SK-N-SH treated with all-trans-retinoic acid at 6 μM for 48 hours (cell line): Measurements from ENCODE around the gene GHITM.

ENCODE experiments used
- ATAC-seq: fragments of 200-7000 bp; cut with Tn5 transposase; 3 replicates; pipeline ENCODE4 v1.9.1; 2020; ENCODE audit warnings: mild to moderate bottlenecking, moderate library complexity
- ARNTL ChIP-seq: fragments of 450-650 bp; formaldehyde crosslinking; IDR thresholded peaks from 2 replicates; pipeline ENCODE4 v1.5.0; 2020; ENCODE audit warnings: low read depth, mild to moderate bottlenecking, moderate library complexity, borderline replicate concordance
- BACH2 ChIP-seq: fragments of 250-450 bp; sonication (Bioruptor Pico); IDR thresholded peaks from 2 replicates; pipeline ENCODE4 v1.9.0; 2021; ENCODE audit warnings: mild to moderate bottlenecking, borderline replicate concordance
- ESRRG ChIP-seq: fragments of 250-450 bp; sonication (Bioruptor Pico); IDR thresholded peaks from 2 replicates; pipeline ENCODE4 v1.6.1; 2021; ENCODE audit warnings: mild to moderate bottlenecking
- GLIS3 ChIP-seq: fragments of 250-450 bp; sonication (Bioruptor Pico); IDR thresholded peaks from 2 replicates; pipeline ENCODE4 v1.5.0; 2020; ENCODE audit warnings: mild to moderate bottlenecking, moderate library complexity
- PPARA ChIP-seq: fragments of 250-450 bp; sonication (Bioruptor Pico); IDR thresholded peaks from 2 replicates; pipeline ENCODE4 v1.5.0; 2020; ENCODE audit warnings: mild to moderate bottlenecking, borderline replicate concordance
- RARB ChIP-seq: fragments of 250-450 bp; sonication (Bioruptor Pico); IDR thresholded peaks from 2 replicates; pipeline ENCODE4 v1.8.0; 2021; ENCODE audit warnings: mild to moderate bottlenecking, moderate library complexity
- TOX ChIP-seq: fragments of 250-450 bp; sonication (Bioruptor Pico); IDR thresholded peaks from 2 replicates; pipeline ENCODE4 v1.8.0; 2021; ENCODE audit warnings: mild to moderate bottlenecking, moderate library complexity, borderline replicate concordance
- ZC3H10 ChIP-seq: fragments of 250-450 bp; sonication (Bioruptor Pico); IDR thresholded peaks from 2 replicates; pipeline ENCODE4 v1.5.1; 2021; ENCODE audit warnings: mild to moderate bottlenecking, moderate library complexity
- ZFP3 ChIP-seq: fragments of 250-450 bp; sonication (Bioruptor Pico); IDR thresholded peaks from 2 replicates; pipeline ENCODE4 v1.5.0; 2020; ENCODE audit warnings: mild to moderate bottlenecking, moderate library complexity
- ZNF565 ChIP-seq: fragments of 450-650 bp; formaldehyde crosslinking; conservative IDR thresholded peaks from 2 replicates; pipeline ENCODE4 v1.5.0; 2020; ENCODE audit warnings: low read depth, mild to moderate bottlenecking, moderate library complexity
- ZNF70 ChIP-seq: fragments of 450-650 bp; formaldehyde crosslinking; IDR thresholded peaks from 2 replicates; pipeline ENCODE4 v1.5.0; 2020; ENCODE audit warnings: mild to moderate bottlenecking, moderate library complexity
- TF ChIP-seq, protein P1 (sequence below): fragments of 250-450 bp; sonication (Bioruptor Pico); IDR thresholded peaks from 2 replicates; pipeline ENCODE4 v1.5.0; 2020; ENCODE audit warnings: mild to moderate bottlenecking, moderate library complexity
- TF ChIP-seq, protein P2 (sequence below): fragments of 250-450 bp; sonication (Bioruptor Pico); IDR thresholded peaks from 2 replicates; pipeline ENCODE4 v1.5.1; 2020; ENCODE audit warnings: low read depth, mild to moderate bottlenecking, moderate library complexity
- TF ChIP-seq, protein P3 (sequence below): fragments of 250-450 bp; sonication (Bioruptor Pico); IDR thresholded peaks from 2 replicates; pipeline ENCODE4 v1.8.0; 2020; ENCODE audit warnings: mild to moderate bottlenecking, moderate library complexity, borderline replicate concordance

Gene GHITM

DNA sequence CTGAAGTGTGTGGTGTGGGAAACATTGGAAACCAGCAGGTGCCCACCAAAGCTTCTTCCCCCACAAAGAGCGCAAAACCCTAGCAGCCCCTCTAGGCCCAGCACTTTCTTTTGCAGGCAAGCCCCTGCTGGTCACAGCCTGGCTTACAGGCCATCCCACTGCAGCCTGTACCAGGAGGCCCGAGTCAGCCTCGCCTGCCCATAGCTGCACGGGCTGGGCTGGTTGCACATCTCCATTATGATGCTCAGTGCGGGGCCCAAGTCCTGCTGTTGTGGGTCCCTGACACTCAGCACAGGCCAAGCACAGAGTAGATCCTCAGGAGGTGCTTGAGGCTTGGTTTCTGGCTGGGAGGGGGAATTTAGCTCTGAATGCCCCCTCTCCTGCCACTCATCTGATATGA, 63.0 kb downstream of the GHITM start:
- TF ChIP-seq ZC3H10 (CRISPR knock-in tag) (no peak), ZFP3 (CRISPR knock-in tag) (no peak), ARNTL (CRISPR knock-in tag) (no peak), ESRRG (CRISPR knock-in tag) (no peak), ZNF70 (CRISPR knock-in tag) (no peak), ZNF565 (CRISPR knock-in tag) (no peak), PPARA (no peak), GLIS3 (CRISPR knock-in tag) (no peak), BACH2 (no peak), RARB (CRISPR knock-in tag) (no peak), TOX (CRISPR knock-in tag) (no peak)
- TF ChIP-seq, protein P1, sequence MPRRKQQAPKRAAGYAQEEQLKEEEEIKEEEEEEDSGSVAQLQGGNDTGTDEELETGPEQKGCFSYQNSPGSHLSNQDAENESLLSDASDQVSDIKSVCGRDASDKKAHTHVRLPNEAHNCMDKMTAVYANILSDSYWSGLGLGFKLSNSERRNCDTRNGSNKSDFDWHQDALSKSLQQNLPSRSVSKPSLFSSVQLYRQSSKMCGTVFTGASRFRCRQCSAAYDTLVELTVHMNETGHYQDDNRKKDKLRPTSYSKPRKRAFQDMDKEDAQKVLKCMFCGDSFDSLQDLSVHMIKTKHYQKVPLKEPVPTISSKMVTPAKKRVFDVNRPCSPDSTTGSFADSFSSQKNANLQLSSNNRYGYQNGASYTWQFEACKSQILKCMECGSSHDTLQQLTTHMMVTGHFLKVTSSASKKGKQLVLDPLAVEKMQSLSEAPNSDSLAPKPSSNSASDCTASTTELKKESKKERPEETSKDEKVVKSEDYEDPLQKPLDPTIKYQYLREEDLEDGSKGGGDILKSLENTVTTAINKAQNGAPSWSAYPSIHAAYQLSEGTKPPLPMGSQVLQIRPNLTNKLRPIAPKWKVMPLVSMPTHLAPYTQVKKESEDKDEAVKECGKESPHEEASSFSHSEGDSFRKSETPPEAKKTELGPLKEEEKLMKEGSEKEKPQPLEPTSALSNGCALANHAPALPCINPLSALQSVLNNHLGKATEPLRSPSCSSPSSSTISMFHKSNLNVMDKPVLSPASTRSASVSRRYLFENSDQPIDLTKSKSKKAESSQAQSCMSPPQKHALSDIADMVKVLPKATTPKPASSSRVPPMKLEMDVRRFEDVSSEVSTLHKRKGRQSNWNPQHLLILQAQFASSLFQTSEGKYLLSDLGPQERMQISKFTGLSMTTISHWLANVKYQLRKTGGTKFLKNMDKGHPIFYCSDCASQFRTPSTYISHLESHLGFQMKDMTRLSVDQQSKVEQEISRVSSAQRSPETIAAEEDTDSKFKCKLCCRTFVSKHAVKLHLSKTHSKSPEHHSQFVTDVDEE: no peak
- TF ChIP-seq, protein P2, sequence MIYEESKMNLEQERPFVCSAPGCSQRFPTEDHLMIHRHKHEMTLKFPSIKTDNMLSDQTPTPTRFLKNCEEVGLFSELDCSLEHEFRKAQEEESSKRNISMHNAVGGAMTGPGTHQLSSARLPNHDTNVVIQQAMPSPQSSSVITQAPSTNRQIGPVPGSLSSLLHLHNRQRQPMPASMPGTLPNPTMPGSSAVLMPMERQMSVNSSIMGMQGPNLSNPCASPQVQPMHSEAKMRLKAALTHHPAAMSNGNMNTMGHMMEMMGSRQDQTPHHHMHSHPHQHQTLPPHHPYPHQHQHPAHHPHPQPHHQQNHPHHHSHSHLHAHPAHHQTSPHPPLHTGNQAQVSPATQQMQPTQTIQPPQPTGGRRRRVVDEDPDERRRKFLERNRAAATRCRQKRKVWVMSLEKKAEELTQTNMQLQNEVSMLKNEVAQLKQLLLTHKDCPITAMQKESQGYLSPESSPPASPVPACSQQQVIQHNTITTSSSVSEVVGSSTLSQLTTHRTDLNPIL: no peak
- TF ChIP-seq, protein P3, sequence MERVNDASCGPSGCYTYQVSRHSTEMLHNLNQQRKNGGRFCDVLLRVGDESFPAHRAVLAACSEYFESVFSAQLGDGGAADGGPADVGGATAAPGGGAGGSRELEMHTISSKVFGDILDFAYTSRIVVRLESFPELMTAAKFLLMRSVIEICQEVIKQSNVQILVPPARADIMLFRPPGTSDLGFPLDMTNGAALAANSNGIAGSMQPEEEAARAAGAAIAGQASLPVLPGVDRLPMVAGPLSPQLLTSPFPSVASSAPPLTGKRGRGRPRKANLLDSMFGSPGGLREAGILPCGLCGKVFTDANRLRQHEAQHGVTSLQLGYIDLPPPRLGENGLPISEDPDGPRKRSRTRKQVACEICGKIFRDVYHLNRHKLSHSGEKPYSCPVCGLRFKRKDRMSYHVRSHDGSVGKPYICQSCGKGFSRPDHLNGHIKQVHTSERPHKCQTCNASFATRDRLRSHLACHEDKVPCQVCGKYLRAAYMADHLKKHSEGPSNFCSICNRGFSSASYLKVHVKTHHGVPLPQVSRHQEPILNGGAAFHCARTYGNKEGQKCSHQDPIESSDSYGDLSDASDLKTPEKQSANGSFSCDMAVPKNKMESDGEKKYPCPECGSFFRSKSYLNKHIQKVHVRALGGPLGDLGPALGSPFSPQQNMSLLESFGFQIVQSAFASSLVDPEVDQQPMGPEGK (CRISPR knock-in tag): no peak
- TF ChIP-seq, all 23 proteins: peak for 0
- no peak for ATAC-seq
